Effector CD4-positive, alpha-beta T cell (primary cell): ENCODE measurements around the gene PLK3.
"Not testable (repeated sequence)": the region's sequence is repeated elsewhere in the genome, so short reads cannot be mapped to it uniquely, and the experiment has no call there.

Source experiments
- DNase-seq: peaks from one replicate; pipeline ENCODE4 v3.0.0-alpha.2; 2020

PLK3 gene

DNA sequence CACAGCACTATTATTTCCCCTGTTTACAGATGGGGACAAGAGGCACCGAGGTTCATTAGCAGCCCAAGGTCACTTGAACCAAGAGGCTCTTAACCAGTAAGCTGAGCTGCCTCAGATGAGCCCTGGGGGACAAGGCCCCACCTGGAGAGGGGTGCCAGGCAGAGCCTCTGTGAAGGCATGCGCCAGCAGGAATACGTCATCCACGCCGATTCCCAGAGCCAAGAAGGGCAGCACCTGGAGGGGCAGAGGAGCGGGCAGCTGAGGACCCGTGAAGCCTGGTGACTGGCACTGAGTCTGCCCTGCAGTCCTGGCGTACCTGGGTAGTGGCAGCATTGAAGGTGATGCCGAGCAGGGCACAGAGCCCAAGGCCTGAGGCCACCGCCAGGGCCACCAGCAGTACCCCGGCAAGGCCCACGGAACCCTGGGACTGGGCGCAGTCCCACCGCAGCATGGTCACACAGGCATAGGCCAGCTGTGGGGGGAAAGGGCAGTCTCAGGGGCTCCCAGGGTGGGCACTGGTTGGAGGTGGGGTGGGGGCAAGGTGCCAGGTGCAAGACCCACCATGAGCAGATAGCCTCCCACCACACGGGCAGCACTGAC is 28.8 kb downstream of the PLK3 start:
- no peak for DNase-seq

DNA sequence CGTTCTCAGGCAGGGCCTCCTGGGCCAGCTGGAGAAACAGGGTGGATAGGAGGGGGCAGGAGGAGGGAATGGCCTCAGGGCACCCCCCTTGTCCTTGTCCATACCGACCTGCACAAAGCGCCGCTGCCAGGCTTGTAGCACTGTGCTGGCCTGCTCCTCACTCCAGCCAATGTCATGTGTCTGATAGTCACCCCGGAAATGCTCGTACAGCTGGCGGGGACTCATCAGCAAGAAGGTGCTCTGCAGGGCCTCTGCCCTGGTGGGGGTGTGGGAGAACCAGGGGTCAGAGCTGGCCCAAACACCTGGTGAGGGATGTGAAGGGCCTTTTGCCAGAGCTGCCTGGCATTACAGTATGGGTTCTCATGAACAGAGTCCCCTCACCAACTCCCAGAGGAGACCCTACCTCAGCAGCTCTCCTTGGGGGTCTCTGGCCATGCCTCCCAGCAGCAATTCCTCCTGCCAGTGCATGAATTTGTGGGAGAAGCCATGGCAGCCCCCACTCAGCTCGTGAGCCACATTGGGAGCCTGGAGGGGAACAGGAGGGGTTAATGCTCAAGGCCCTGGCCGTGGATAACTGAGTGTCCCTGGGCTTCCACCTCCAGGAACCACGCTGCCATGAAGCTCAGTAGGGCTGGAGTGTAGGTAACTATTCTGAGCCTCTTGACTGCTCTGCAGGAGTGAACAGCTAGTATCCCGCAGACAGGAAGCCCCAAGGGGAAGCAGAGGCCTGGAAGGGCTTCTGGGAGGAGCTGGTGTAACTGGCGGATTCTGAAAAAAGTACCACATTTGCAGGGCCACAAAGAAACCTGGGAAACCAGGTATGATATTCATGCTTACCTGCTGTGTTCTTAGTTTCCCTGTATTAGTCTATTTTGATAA is 29.6 kb downstream of the PLK3 start:
- no peak for DNase-seq

DNA sequence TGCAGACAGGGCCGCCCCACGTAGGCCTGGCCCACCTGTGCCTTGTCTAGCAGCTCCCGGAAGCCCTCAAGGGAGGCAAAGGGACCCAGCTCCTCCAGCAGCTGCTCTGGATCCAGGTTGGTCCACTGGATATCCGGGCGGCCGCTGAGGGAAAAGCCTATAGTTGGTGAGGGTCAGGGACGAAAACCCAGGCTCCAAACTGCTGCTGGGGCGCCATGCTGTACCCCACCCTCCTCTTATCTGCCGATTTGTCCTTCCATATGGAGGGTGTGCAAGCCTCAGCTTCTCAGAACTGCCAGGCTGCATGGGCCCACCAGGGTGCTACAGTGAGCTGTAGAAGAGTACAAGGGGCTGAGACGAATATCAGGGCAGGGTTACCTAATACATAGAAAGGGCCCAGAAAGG is 30.7 kb downstream of the PLK3 start:
- DNase-seq: no peak

DNA sequence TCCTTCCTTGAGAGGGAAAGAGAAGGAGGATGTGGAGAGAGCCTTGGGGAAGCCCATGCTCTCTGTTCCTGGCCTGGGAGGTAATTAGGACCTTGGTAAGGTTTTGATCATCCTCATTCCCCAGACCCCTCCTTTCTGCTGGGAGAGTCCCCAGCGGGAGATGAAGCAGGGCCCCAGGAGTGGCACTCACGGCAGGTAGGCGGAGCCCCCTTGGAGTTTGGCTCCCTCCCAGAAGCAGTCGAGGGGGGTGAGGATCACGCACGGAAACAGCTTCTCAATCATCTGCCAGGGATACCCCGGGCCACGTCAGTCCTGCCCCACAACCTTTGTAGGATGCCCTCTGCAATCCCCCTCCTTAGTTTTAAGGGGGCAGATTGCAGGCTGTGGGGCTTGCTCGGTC is 31.3 kb downstream of the PLK3 start:
- DNase-seq: no peak

DNA sequence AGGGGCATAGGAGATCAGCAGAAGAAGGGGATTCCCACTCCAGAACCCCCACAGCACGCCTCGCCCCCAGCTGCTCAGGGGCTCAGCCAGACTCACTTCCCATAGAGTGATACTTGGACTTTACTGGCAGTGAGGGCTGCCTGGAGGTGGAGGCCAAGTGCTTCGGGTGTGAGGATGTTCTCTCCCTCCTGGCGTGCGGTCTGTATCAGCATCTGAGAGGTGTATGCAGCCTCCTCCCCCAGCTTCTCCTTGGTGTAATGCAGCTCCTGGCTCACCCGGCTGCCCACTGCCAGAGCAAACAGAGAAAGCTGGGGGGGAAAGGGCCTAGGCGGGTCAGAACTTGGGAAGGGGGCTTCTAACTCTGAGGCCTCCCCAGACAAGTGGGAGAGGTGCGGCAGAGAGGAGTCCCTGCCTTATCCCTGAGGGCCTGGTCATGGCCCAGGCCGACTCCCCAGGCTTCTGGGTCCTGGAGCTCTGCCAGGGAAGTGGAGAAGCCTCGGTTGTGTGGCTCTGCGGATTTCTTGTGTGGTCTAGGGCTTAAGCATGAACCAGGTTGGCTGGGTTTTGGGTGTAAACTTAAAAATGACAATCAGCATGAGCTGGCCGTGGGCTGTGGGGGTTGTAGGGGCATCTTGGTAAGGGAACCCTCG is 32.0 kb downstream of the PLK3 start:
- no peak for DNase-seq

DNA sequence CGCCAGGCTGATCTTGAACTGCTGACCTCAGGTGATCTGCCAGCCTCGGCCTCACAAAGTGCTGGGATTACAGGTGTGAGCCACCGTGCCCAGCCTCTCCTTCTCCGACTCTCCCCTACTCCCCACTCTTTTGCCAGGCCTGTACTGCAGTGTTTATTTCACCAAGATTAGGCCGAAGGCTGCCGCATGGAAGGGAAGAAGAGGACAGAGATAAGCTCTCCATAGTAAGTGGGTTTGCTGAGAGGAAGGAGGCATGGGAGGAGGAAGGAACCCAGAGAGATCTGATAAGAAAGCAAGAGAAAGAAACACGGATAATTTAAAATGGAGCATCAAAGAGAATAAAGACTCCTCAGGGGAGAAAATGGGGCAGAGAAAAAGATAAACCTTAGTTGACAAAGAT is 34.2 kb downstream of the PLK3 start:
- DNase-seq: no peak

DNA sequence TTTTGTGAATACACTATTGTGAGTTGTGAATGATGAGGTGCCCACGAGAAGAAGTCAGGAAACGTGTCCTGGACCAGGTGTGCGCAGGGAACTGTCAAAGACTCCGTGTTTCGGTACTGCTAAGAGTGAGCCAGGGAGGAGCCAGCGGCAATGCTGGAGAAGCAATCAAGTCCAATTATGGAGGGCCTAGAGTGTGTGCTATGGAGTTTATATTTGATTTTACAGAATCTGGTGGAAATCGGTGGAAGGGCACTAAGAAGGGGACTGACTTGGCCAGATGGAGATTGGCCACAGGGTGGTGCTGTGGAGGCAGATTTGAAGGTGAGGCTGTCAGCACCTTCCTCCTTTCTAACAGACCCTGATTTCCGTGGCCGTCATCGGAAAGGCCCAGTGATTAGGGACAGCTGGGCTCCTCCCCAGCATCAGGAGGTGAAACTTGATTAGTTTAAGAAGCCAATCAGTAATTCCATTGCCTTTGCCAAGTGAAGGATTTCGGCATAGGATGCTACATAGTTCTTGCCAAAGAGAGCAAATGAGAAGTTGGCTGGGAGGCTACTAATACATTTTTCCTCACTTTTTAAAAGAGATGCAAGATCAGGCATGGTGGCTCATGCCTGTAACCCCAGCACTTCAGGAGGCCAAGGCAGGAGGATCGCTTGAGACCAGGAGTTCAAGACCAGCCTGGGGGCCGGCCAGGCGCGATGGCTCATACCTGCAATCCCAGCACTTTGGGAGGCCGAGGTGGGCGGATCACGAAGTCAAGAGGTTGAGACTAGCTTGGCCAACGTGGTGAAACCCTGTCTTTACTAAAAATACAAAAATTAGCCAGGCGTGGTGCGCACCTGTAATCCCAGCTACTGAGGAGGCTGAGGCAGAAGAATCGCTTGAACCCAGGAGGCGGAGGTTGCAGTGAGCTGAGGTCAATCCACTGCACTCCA is 35.8 kb downstream of the PLK3 start:
- peak; percentile 80 for DNase-seq

DNA sequence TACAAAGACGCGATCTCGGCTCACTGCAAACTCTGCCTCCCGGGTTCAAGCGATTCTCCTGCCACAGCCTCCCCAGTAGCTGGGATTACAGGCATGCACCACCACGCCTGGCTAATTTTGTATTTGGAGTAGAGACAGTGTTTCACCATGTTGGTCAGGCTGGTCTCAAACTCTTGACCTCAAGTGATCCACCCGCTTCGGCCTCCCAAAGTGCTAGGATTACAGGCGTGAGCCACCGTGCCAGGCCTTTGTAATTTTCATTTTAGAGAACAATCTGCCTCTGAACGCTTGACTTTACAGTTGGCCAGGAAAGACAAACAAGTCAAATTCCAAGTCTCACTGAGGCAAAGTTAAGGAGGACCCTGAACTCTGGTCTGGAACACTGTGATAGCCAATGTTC is 38.1 kb downstream of the PLK3 start:
- not testable (repeated sequence) for DNase-seq

DNA sequence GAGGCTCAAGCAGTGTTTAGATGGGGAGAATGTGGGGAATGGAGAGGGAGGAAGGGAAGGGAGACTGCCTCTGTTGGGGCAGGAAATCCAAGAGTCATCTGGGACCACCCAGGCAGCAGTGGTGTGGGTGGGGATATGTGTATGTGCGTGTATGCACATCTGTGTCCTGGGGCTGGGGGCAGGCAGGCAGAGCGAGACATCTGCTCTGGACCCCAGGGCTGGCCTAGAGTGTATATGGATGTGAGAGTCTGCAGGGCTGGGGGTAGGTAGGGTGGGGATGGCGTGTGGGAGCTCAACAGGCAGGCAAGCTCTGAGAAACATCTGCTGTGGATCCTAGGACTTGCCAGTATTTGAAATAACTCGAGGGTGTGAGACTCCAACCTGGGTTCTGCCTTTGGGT is 39.4 kb downstream of the PLK3 start:
- no peak for DNase-seq

DNA sequence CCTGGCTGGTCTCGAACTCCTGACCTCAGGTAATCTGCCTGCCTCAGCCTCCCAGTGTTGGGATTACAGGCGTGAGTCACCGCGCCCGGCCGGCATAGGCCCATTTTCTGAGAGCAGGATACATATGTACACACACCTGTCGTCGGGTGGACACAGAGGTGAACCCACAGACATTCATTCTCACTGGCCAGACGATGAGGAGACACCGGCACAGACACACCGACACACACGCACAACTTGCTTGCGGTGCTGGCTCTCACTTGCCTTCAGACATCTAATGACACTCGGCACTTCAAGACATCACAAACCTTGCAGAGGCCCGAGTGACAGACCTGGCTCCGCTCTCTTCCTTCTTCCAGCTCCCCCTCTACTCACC is 42.3 kb downstream of the PLK3 start:
- DNase-seq: no peak

DNA sequence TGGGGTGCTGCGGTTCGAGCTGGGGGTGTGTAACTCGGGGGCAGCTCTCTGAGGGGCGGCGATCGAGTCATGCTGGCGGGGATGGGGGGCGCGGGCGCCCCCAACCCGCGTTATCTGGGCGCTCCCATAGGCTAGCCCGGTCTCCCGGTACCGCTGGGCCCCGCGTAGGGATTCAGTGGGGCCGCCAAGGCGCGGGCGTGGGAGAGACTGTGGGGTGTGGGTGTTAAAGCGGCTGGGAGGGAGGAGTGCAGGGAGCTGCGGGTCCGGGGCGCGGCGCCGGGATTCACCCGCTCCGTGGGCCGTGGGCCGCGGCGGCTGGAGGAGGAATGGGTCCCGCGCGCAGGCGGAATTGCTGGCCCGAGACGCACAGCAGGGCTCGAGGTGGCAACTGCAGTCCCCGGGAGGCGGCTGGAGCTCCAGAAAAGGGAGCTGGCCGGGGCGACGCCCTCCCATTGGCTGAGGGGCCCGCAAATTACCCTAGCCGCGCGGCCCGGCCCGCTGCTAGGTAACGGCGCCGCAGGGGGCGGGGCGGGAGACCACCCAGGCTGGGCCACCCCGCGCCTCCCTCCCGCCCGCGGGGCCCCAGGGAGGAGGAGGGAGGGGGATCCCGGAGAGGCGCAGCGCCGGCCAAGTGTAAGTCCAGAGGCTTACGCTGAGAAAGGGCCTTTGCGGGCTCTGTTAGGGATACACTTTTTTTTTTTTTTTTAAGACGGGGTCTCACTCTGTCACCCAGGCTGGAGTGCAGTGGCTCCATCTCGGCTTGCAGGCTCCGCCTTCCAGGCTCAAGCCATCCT is 42.9 kb downstream of the PLK3 start, which contains the start of gene PTCH2:
PTCH2 (minus strand) TSS at position 392 of the 794 bp plus-strand sequence; CDS start at position 71, 321 bp downstream.
- DNase-seq: no peak

DNA sequence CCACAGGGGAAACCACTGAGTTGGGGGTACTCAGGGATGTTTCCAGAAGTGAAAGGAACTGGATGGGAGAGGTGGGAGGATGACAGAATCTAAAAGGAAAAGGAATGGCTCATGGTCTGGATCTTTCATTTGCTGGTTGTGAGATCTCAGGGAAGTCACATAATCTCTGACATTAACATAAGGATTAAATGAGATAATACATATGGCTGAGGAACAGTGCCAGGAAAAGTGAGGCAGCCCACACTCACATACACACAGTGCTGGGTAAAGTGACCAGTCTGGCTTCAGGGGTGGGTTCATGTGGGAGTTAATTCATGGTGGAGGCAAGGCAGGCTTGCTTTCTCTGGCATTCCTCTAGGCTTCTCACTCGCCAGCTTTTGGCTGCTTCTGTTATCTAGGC is 46.8 kb downstream of the PLK3 start:
- DNase-seq: no peak

DNA sequence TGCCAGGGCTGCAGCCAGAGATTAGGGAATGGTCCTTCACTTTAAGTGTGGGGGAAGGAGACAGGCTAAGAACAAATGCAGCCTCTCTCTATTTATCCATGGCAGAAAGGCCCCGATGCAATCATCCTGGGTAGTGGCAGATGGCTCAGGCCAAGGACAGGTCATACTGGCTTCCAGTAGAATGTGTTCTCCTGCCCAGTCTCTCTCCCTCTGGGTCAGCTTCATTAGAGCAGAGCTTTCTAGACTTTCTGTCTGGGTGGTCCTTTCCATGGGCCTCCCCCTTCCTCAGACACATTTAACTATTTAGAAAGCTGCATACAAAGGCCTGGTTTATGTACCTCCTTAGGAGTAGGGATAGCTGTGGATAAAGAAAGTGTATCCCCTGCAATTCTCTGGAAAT is 47.7 kb downstream of the PLK3 start:
- no peak for DNase-seq

DNA sequence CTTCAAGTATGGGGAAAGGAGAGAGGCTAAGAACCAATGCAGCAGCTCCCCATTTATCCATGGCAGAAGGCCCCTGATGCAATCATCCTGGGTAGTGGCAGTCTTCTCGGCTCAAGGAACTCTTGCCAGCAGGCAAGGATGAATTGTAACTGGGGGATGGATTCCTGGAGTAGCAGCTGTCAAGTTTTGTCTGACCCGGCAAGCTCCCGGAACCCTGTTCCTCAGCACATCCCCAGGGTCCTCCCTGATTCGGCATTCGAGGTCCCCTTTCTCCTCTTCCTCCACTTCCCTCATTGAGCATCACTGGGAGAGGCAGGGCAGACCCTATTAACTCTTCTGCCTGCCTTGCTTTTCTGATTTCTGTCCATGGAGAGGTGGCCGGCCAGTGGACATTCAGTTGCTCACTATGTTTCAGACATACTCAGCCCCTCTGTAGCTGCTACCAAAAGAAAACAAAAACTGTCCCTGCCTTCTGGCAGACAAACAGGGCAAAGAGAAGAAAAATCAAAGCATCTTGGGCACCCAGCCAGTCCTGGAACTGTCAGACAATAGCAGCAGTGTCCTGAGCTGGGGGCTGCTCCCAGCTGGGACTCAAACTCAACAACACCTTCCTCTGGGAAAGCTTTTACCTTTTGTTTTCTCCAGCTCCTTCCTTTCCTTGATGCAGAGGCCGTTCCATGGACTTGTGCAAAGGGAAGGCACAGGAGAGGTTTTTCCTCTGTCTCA is 48.4 kb downstream of the PLK3 start:
- no peak for DNase-seq

DNA sequence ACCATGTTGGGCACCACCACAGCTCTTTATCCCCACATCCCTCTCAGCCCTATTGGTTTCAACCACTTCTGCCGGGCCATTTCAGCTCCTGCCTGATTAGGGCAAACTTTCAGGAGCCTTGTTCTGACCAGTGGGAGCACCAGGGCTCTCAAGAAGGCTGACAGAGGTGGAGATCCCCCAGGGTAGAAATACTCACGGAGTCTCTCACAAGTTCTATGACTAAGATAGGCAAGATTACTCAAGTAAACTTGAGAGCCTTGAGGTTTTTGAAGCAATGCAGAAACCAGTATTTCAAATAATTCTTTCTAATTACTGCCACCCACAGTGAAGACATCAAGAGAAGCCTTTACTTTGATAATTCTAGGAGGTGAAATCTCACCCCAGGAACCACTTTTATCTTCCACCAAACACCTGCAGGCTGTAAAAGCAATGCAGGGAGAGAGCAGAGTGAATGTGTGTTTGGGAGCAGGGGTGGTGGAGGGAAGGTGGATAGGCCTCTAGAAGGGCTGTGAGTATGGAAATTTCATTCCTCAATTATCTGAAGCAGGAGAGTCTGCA is 49.5 kb downstream of the PLK3 start:
- DNase-seq: no peak

DNA sequence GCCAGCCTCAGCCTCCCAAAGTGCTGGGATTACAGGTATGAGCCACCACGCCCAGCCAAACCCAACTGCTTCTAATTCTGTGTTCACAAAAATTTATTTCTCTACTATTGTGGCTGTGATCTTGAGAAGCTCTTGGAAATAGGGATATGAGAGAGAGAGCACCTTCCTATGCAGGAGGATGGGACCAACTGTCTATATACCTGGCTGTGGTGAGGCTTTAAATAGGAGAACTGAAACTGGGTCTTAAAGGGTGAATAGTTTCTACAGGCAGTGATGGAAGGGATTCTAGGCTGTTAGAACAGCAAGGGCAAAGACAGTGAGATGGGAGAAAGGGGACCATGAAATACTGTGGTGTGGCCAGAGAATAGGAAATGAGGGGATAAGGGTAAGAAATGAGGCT is 51.1 kb downstream of the PLK3 start:
- no peak for DNase-seq

DNA sequence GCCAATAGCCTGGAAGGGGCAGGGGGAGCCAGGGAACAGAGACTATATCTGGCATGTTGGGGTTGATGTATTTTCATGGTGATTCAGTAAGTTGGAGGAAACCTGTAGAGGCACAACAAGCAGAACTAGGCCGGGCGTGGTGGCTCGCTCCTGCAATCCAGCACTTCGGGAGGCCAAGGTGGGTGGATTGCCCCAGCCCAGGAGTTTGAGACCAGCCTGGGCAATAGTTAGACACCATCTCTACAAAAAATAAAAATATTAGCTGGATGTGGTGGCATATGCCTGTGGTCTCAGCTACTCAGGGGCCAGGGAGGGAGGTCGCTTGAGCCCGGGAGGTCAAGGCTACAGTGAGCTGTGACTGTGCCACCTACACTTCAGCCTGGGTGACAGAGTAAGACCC is 53.0 kb downstream of the PLK3 start:
- no peak for DNase-seq

DNA sequence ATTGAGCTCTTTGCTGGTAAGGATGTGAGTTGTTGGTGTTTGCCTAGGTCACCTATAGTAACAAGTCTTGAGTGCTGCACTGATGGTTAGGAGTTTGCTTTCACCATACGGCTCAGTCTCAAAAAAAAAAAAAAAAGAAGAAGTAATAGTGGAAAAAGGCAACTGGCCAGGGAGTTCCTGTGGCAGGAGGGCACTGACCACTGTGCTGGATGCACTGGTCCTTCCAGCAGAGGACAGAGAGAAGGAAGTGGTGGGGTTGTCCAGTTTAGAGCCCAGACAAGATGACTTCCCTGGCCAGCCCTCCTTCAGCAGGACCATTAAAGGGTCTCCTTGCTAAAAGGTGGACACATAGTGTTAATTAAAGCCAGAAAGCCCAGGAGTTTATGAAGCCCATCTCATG is 54.8 kb downstream of the PLK3 start:
- DNase-seq: no peak
